ENCODE results near the gene TRIP12.
A peak's percentile ranks its signal among the peaks of the same experiment; 100 is the strongest.

TRIP12 gene

GRCh38 chr2:229955663-229956062 is 33.9 kb upstream of the TRIP12 start:
- H3K27ac Mint-ChIP-seq = no peak overlapping the region
- no peaks in the 10 kb centered on the region for H3K27me3 Mint-ChIP-seq (ENCODE audit: low read depth)
- no peaks in the 10 kb centered on the region for H3K36me3 Mint-ChIP-seq (ENCODE audit: low read depth)
- no peak for TF ChIP-seq CTCF (IDR thresholded peaks at IDR 0.05; ENCODE audit: unreplicated experiment in 3 of 3)
- no peak overlapping the region for H3K4me3 Mint-ChIP-seq
- no peaks in the 10 kb centered on the region for H3K4me1 Mint-ChIP-seq
- no peaks in the 10 kb centered on the region for H3K9me3 Mint-ChIP-seq

- Mint-ChIP-seq H3K36me3 (ENCODE audit: low read depth) (no peaks in the 10 kb centered on the region), H3K4me3 (no peak overlapping the region), H3K9me3 (no peaks in the 10 kb centered on the region), H3K27me3 (ENCODE audit: low read depth) (no peaks in the 10 kb centered on the region), H3K4me1 (no peaks in the 10 kb centered on the region), H3K27ac (no peak overlapping the region)
- no peak for TF ChIP-seq CTCF (IDR thresholded peaks at IDR 0.05; ENCODE audit: unreplicated experiment in 3 of 3)
Observed at GRCh38 chr2:229952256-229952835, 30.5 kb upstream of the TRIP12 start.

- no peak for TF ChIP-seq CTCF (IDR thresholded peaks at IDR 0.05; ENCODE audit: unreplicated experiment in 3 of 3)
- H3K4me3 Mint-ChIP-seq = no peak overlapping the region
- peaks cover 10% of the 10 kb centered on the region for H3K4me1 Mint-ChIP-seq
- peaks cover 8% of the 10 kb centered on the region for H3K36me3 Mint-ChIP-seq (ENCODE audit: low read depth)
- no peaks in the 10 kb centered on the region for H3K9me3 Mint-ChIP-seq
- H3K27ac Mint-ChIP-seq = no peak overlapping the region
- H3K27me3 Mint-ChIP-seq (ENCODE audit: low read depth) = no peaks in the 10 kb centered on the region
Observed at GRCh38 chr2:229947544-229947943, 25.7 kb upstream of the TRIP12 start.

GRCh38 chr2:229945975-229946374 is 24.2 kb upstream of the TRIP12 start:
- Mint-ChIP-seq H3K27ac (no peak overlapping the region), H3K9me3 (no peaks in the 10 kb centered on the region), H3K36me3 (ENCODE audit: low read depth) (peaks cover 8% of the 10 kb centered on the region), H3K4me3 (no peak overlapping the region), H3K27me3 (ENCODE audit: low read depth) (no peaks in the 10 kb centered on the region), H3K4me1 (peaks cover 10% of the 10 kb centered on the region)
- no peak for TF ChIP-seq CTCF (IDR thresholded peaks at IDR 0.05; ENCODE audit: unreplicated experiment in 3 of 3)

GRCh38 chr2:229943770-229944449 is 22.1 kb upstream of the TRIP12 start:
- Mint-ChIP-seq H3K36me3 (ENCODE audit: low read depth) (peaks cover 11% of the 10 kb centered on the region), H3K27ac (peak overlapping the region; percentile 11 to 72 (median 14)), H3K9me3 (no peaks in the 10 kb centered on the region), H3K4me3 (no peak overlapping the region), H3K27me3 (ENCODE audit: low read depth) (no peaks in the 10 kb centered on the region), H3K4me1 (peaks cover 10% of the 10 kb centered on the region)
- TF ChIP-seq CTCF (IDR thresholded peaks at IDR 0.05; ENCODE audit: unreplicated experiment in 3 of 3) = no peak

GRCh38 chr2:229943171-229943570 is 21.4 kb upstream of the TRIP12 start:
- H3K27ac Mint-ChIP-seq = peak overlapping the region in 1 of 3 experiments; percentile 72
- H3K4me1 Mint-ChIP-seq = peaks cover 10% of the 10 kb centered on the region
- H3K4me3 Mint-ChIP-seq = no peak overlapping the region
- H3K36me3 Mint-ChIP-seq (ENCODE audit: low read depth) = peaks cover 11% of the 10 kb centered on the region
- no peaks in the 10 kb centered on the region for H3K9me3 Mint-ChIP-seq
- no peak for TF ChIP-seq CTCF (IDR thresholded peaks at IDR 0.05; ENCODE audit: unreplicated experiment in 3 of 3)
- no peaks in the 10 kb centered on the region for H3K27me3 Mint-ChIP-seq (ENCODE audit: low read depth)
